NCI-H2196 (cell line): ENCODE results near the gene CKAP5.
A peak's percentile ranks its signal among the peaks of the same experiment; 100 is the strongest.

Experiments used
- DNase-seq: peaks from one replicate; lab custom pipeline; 2025; ENCODE audit not compliant: unreplicated experiment; lab: John Stamatoyannopoulos, UW

Gene CKAP5

DNA sequence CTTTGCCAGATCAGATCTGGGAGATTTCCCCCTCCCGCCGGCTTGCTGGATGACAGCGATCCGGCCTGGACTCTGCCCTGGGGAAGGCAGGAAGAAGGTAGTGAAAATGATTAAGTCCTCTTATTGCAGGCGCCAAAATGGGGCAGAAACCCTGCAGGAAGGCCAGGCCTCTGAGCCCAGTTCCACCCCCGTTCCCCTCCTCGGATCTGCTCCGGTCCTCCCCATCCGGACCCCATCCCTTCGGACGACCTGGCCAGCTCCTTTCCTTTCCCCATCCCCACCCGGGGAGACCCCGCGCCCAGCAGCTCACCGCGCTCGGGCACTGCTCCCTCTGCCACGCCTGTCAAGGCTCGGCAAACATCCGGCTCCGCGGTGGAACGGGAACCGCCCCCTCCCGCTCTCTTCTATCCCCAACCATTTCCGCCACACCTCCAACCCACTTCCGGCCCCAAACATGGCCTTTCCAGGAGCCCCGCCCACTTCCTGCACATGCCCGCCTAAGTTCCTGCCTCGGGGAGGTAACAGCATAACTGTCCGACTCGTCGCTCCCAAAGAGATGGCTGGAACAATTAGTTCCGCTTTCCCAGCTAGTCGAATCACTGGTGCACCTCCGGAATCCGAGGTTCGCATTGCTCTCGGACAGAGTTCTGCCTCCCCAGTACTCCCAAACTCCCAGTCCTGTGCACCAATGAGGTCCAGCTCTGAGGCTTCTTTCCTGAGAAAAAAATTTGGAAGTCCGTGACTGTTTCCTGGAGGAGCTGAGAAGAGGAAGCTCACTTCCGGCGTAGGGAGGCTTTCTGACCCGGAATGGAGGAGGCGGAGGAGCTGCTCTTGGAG, 145.6 kb downstream of the CKAP5 start, which contains the start of the genes ARHGAP1 and ZNF408:
ARHGAP1 (minus strand) TSS at position 379 of the 837 bp plus-strand sequence. CDS start 4,512 bp downstream, outside the sequence.
ZNF408 (plus strand) TSS at position 791 of the 837 bp plus-strand sequence; CDS start at position 808, 17 bp downstream.
- DNase-seq, result peak; percentile 99

- no peak for DNase-seq
Measured at GRCh38 chr11:46698597-46698996, 147.5 kb downstream of the CKAP5 start.

- no peak for DNase-seq
Measured at GRCh38 chr11:46697723-46698122, 148.4 kb downstream of the CKAP5 start.

DNA sequence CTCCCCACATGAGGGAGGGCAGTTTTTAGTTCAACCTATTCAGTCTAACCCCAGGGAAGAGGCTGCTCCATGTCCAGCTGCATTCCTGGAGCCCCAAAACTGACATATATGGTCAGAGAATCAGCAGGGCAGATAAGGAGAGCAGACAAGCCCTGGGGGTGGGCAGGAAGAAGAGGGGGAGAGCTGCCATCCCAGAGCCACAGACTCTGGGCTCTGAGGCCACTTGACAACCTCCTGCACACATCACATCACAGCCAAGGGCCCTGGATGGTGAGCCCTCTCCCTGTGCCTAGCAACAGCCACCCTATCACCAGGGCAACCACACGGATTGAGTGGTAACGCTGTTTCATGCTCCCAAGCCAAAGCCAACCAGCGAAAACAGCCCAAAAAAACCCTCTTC, 148.8 kb downstream of the CKAP5 start:
- DNase-seq, result peak; percentile 62

- DNase-seq, result peak; percentile 91
Measured at GRCh38 chr11:46696212-46696558, 149.9 kb downstream of the CKAP5 start.

DNA sequence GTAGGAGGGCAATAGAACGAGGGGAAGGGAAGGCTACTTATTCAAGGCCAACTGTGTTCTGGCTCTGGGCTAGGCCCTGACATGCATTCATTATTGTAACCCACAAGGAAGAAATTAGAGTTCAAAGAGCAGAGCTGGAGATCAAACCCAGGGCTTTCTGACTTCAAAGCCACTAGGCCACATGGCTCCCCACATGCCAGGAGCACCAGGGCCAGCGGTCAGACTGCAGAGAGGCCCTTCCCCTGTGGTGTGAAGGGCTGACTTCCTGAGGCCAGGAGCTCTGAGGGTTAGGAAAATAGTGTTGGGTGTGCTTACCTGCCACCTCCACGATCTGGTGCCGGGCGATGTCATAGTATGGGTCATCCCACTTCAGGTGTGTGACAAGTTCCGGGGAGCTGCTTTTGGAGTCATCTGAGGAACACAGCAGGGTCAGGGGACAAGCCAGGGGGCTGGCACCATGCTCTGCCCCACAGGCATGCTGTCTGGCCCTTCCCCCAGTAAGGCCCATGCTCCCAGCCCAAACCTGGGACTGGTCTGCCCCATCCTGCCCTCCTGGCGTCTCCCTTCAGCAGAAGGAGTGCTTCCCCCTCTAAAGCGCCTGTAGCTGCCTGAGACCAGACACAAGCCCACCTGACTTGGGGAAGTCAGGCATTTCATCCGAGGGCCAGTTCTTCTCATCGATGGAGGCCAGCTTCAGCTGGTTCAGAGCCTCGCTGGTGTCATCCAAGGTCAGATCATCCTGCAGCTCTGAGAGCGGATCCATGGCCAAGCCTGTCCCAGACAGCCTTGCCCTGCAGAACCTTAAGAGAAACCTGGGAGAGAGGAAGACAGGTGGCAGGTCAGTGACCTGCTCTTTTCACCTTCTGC, 150.5 kb downstream of the CKAP5 start:
- DNase-seq, result no peak

- no peak for DNase-seq
Measured at GRCh38 chr11:46694607-46695006, 151.5 kb downstream of the CKAP5 start.

DNA sequence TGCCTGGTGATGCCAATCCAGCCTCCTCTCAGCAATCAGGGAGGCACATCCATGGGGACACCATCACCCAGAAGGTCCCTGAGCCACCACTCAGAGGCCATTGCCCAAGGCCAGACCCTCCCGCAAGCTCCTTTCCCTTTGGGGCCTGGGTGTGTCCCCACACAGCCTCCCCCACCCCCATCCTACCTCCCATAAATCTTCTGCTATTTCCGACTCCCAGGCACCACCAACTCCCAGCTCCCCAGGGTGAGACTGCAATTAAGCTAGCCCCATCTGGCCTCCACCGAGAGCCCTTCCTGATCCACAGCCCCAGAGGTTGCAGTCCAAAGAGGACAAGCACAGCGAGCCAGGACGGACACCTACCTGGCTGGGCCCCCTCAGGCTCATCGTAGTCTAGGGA, 152.0 kb downstream of the CKAP5 start:
- no peak for DNase-seq

DNA sequence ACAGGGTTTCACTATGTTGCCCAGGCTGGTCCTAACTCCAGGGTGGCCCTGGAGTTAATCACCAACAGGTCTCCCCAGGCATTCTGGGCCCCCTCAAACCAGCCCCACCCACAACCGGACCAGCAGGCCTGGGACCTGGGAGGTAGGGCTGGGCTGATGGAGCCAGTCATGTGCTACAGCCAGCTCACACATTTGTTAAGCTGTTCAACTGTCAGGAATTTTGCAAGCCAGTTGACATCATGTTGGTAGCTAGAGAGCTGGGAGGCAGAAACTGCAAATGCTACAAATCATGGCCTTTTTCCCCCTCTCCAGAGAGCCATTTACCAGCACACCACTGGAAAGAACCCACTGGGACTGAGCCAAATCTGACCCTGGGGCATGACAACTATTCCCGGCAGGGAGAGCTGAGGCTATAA, 152.5 kb downstream of the CKAP5 start:
- DNase-seq, result no peak
